Effector memory CD4-positive, alpha-beta T cell (primary cell): ENCODE results near the gene ZBTB46.
"Not testable (repeated sequence)": the region's sequence is repeated elsewhere in the genome, so short reads cannot be mapped to it uniquely, and the experiment has no call there.

ENCODE experiments used
- DNase-seq, 3 donors: peaks; one replicate each; pipeline ENCODE4 v3.0.0-alpha.2; 2020
- H3K27ac ChIP-seq: 2 replicates; pipeline ENCODE4 v1.7.0; 2013; ENCODE audit warnings: mild to moderate bottlenecking, low read length, moderate library complexity; ENCODE audit not compliant: insufficient read depth, poor library complexity, severe bottlenecking
- H3K27me3 ChIP-seq: replicated peaks from 2 replicates; pipeline ENCODE4 v1.7.0; 2013; ENCODE audit warnings: mild to moderate bottlenecking, low read length; ENCODE audit not compliant: insufficient read depth, control insufficient read depth, poor library complexity, severe bottlenecking
- H3K36me3 ChIP-seq: 2 replicates; pipeline ENCODE4 v1.7.0; 2013; ENCODE audit warnings: mild to moderate bottlenecking, low read length, moderate library complexity; ENCODE audit not compliant: control insufficient read depth, insufficient read depth
- H3K4me1 ChIP-seq: 2 replicates; pipeline ENCODE4 v1.7.0; 2013; ENCODE audit warnings: low read length, mild to moderate bottlenecking; ENCODE audit not compliant: control insufficient read depth, insufficient read depth, poor library complexity, severe bottlenecking
- H3K4me3 ChIP-seq: 2 replicates; pipeline ENCODE4 v1.7.0; 2013; ENCODE audit warnings: low read length, low read depth, mild to moderate bottlenecking; ENCODE audit not compliant: insufficient read depth, poor library complexity, severe bottlenecking
- H3K9me3 ChIP-seq: 2 replicates; pipeline ENCODE4 v1.7.0; 2013; ENCODE audit warnings: mild to moderate bottlenecking, low read length, moderate library complexity; ENCODE audit not compliant: control insufficient read depth

The ZBTB46 gene

DNA sequence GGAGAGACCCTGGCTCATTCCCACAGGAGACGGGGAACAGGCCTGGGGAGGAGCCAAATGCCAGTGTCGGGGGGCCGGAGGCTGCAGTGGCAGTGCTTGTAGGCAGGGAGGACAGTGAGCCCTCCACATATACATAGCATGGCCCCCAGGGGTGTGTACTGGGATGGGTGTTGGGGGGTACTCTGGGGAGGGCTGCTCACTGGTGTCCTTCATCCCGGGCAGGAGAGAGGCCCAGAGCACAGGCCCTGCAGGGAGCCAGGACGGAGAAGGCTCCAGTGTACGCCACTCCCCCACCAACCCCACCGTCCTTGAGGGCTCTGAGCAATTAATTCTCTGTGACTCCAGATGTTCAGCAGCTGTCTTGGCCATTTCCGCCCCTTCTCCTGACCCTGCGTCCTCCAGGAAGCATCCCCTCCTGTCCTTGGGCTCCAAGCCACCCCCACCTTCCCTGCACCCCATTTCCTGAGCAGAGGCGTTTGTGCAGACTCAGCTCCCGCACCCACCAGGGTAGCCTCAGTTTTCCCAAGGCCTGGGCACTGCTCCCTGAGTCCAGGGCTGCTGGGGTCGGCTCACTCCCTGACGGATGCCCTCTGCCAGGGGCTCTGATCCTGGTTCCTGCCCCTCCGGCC is 26.8 kb upstream of the ZBTB46 start:
- Histone ChIP-seq H3K27me3 (no peaks in the 10 kb centered on the region), H3K27ac (no peak overlapping the region), H3K4me1 (peaks cover 26% of the 10 kb centered on the region), H3K4me3 (no peak overlapping the region), H3K9me3 (no peaks in the 10 kb centered on the region), H3K36me3 (peaks cover 7% of the 10 kb centered on the region)
- DNase-seq = no peak

DNA sequence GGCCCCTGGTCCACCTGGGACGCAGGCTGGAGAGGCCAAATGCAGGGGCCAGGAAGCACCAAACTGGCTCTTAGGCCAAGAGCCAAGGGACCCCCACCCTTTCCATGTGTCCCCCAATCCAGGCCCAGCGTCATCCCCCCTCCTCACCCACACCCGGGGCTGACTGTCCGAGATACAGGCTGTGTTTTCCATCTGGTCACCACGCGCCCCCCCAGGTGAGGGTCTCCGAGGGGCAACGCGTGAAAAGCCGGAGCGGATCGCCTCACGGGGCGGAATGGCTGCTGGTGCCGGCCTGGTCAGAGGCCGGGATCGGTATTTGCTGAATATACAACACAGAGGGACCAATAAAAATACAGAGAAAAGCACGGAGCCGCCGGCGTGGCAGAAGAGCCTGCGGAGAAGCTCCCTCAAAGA is 25.0 kb upstream of the ZBTB46 start:
- DNase-seq = no peak
- peaks cover 26% of the 10 kb centered on the region for H3K4me1 ChIP-seq
- no peaks in the 10 kb centered on the region for H3K9me3 ChIP-seq
- no peak overlapping the region for H3K4me3 ChIP-seq
- H3K27ac ChIP-seq = no peak overlapping the region
- no peaks in the 10 kb centered on the region for H3K36me3 ChIP-seq
- peaks cover 2% of the 10 kb centered on the region for H3K27me3 ChIP-seq

DNA sequence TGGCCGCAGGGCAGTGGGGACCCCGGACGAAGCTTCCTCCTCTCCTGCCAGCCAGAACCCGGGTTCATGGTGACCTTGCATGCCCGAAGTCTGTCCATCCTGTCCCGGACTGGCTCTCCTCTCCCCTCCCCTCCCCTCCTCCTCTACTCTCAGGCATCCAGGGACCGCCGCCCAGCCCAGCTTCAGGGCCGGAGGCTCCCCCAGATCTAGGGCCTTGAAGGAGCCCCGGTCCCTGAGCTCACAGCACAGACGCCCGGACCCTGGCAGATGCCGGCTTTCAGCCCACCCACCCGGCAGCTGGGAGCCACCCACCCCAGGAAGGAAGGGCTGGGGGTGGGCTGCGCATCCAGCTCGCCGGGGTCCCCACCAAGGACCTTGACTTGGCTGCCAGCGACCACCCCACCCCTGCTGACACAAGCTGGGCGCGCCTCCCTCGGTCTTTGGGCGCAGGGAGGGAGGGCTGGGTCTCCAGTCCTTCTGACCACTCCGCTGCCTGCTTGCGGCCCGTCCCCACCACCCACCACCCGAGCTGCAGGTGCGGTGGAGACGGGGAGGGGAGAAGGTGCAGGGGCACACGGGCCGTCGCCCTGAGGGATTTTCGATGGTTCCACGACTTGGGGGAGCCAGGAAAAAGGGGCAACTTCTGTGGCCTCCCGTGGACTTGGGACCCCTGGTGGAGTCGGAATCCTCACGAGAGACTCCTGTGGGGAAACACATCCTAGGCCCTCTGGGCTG is 24.5 kb upstream of the ZBTB46 start:
- DNase-seq = no peak
- Histone ChIP-seq H3K36me3 (no peaks in the 10 kb centered on the region), H3K9me3 (no peaks in the 10 kb centered on the region), H3K4me3 (no peak overlapping the region), H3K27me3 (peaks cover 6% of the 10 kb centered on the region), H3K27ac (no peak overlapping the region), H3K4me1 (peaks cover 26% of the 10 kb centered on the region)

DNA sequence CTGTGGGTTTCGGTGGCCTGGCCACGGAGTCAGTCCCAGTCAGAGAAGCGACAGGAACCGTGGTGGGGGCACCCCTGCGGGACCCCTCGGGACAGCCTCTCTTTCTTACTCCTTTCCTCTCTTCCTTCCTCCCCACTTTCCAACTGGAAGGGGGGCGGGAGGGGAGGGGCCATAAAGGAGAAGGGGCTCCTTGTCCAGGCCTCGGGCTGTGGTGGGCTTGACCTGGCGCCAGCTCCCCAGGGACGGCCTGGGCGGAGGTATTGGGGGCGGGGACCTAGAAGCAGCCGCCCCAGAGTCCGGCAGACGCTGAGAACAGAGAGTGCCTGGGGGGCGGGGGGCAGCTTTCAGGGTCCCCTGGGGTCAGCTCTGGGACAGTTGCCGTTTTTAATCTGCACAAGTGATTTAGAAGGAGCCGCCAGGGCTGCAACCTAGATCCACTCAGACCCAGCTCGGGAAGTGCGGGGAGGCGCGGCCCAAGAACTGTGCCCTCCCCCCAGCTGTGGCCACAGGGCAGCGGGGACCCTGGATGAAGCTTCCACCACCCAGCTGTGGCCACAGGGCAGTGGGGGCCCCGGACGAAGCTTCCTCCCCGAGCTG is 23.8 kb upstream of the ZBTB46 start:
- Histone ChIP-seq H3K9me3 (no peaks in the 10 kb centered on the region), H3K4me3 (no peak overlapping the region), H3K4me1 (peaks cover 26% of the 10 kb centered on the region), H3K27me3 (peaks cover 6% of the 10 kb centered on the region), H3K27ac (no peak overlapping the region), H3K36me3 (no peaks in the 10 kb centered on the region)
- DNase-seq = no peak

DNA sequence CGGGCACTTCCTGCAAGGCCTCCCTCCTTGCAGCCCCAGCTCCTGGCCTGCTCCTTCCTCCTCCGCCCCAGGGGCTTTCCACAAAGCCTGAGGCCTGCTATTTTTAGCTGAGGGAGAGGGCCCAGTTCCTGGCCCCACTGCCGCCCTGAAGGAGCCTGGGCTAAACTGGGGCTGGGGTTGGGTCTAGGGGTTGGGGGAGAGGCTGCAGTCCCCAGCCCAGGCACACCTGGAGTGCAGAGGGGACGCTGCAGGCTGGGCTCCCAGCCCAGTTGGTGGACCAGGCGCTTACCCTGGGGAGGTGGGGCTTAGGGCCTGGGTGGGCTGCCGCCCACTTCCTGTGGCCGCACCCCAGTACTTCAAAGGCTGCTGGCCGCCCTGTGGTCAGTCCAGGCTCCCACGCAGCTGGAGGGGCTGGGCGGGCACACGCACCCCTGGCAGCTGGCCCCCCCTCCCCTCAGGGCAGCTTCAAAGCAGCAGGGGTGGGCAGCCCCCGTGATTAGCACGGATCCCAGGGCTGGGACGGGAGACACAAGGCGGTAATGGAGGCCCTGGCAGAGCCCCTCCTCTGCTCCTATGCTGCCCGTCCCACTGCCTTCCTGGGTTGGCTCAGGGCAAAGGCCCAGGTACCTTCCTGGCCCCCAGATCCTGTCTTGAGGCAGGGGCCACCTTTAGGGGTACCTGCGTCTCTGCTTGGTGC is 23.2 kb upstream of the ZBTB46 start:
- Histone ChIP-seq H3K27ac (no peak overlapping the region), H3K27me3 (peaks cover 6% of the 10 kb centered on the region), H3K36me3 (no peaks in the 10 kb centered on the region), H3K4me1 (peaks cover 26% of the 10 kb centered on the region), H3K9me3 (no peaks in the 10 kb centered on the region), H3K4me3 (no peak overlapping the region)
- DNase-seq = no peak

GRCh38 chr20:63853733-63854068 is 22.6 kb upstream of the ZBTB46 start:
- not testable (repeated sequence) for DNase-seq, H3K27ac ChIP-seq, H3K9me3 ChIP-seq, H3K27me3 ChIP-seq, H3K36me3 ChIP-seq, H3K4me3 ChIP-seq
- peaks cover 22% of the 10 kb centered on the region for H3K4me1 ChIP-seq

DNA sequence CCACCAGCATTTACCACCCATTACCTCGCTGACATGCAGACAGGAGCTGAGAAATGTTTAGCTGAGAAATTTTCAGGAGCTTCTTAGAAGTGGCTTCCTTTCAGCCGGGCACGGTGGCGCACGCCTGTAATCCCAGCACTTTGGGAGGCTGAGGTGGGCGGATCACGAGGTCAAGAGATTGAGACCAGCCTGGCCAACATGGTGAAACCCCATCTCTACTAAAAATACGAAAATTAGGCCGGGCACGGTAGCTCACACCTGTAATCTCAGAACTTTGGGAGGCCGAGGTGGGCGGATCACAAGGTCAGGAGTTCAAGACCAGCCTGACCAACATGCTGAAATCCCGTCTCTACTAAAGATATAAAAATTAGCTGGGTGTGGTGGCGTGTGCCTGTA is 20.5 kb upstream of the ZBTB46 start:
- H3K4me1 ChIP-seq = peaks cover 15% of the 10 kb centered on the region
- not testable (repeated sequence) for H3K4me3 ChIP-seq, H3K36me3 ChIP-seq, DNase-seq, H3K9me3 ChIP-seq, H3K27ac ChIP-seq
- H3K27me3 ChIP-seq = peaks cover 18% of the 10 kb centered on the region

DNA sequence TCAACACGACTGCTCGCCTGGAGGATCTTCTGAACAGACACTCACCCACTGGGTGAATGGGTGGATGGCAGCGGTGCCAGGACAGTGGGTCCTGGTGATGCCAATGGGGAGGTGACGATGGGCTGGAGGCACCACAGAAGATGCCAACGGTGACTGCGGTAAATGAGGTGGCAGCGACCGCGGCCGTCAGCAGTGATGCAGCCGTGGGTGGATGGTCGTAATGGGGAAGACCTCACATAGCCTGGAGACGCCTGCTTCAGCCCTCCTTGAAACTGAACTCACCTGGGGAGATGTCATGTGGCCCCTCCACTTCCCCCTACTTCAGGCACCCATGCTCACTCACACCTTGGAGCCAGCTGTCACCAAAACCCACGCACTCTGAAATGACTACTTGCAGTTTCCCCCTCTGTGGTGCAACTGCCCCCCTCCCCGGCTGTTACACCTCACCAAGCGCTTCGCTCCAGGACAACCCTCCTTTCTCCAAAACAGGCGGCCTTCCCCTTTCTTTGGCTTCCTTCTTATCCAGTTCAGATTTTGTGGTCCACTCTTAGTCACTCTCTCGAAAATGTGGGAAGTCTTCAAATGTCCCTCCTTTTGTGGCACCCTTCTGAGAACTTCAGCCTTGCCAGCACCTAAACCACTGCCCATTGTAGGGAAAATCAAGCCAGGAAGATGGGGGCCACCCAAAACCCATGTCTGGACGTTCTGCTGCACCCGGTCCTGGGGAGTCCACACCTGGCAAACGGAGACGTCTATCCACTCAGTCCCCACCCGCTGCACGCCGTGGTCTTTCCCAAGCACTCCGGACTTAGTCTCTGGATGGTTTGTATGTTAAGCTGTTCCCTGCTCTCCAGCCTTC is 19.9 kb upstream of the ZBTB46 start:
- no peak overlapping the region for H3K4me3 ChIP-seq
- H3K9me3 ChIP-seq = no peaks in the 10 kb centered on the region
- no peak for DNase-seq
- H3K27ac ChIP-seq = no peak overlapping the region
- H3K36me3 ChIP-seq = no peaks in the 10 kb centered on the region
- H3K4me1 ChIP-seq = peaks cover 15% of the 10 kb centered on the region
- H3K27me3 ChIP-seq = peaks cover 24% of the 10 kb centered on the region

- Histone ChIP-seq H3K4me1 (peaks cover 26% of the 10 kb centered on the region), H3K27me3 (peaks cover 27% of the 10 kb centered on the region), H3K36me3 (no peaks in the 10 kb centered on the region), H3K4me3 (no peak overlapping the region), H3K27ac (no peak overlapping the region), H3K9me3 (no peaks in the 10 kb centered on the region)
- no peak for DNase-seq
Observed at GRCh38 chr20:63848003-63848911, 17.2 kb upstream of the ZBTB46 start.
